Gastroesophageal sphincter (tissue), 3 donors: ENCODE results near the gene PLEK2.

ENCODE experiments used
- CTCF ChIP-seq, 4 experiments: fragments of 200-600 bp in 2 of 4; fragments of 450-650 bp in 2 of 4; sonication (generic) in 1 of 4; IDR thresholded peaks; one replicate each; pipeline ENCODE4 v1.5.1; 2017 to 2019; ENCODE audit warnings: antibody characterized with exemption in 4 of 4, mild to moderate bottlenecking in 2 of 4, moderate library complexity in 2 of 4
- EP300 ChIP-seq: sonication (generic); formaldehyde crosslinking; IDR thresholded peaks from one replicate; pipeline ENCODE4 v1.6.1; 2017; ENCODE audit warnings: antibody characterized with exemption, mild to moderate bottlenecking
- POLR2A ChIP-seq, 2 donors: fragments of 450-650 bp; IDR thresholded peaks; one replicate each; pipeline ENCODE4 v1.6.1; 2017; ENCODE audit warnings: antibody characterized with exemption in 2 of 2, mild to moderate bottlenecking in 2 of 2, moderate library complexity in 1 of 2
- POLR2AphosphoS5 ChIP-seq: sonication (generic); formaldehyde crosslinking; IDR thresholded peaks from one replicate; pipeline ENCODE4 v1.6.1; 2017; ENCODE audit warnings: antibody characterized with exemption

- no peak for TF ChIP-seq CTCF (IDR thresholded peaks at IDR 0.05)
- no peak for TF ChIP-seq POLR2AphosphoS5
- TF ChIP-seq POLR2A (IDR thresholded peaks at IDR 0.05), result no peak
- TF ChIP-seq EP300, result no peak
Measured at GRCh38 chr14:67417633-67418032, 5.7 kb upstream of the PLEK2 start.
